OCI-LY1 (cell line): ENCODE data around the gene ATP8B1.

Experiments used
- H2AFZ ChIP-seq: fragments of 200-600 bp; sonication (generic), shearing (Covaris generic); 2 replicates; pipeline ENCODE4 v1.6.0; 2014; ENCODE audit warnings: antibody characterized with exemption, mild to moderate bottlenecking, low read length
- H3F3A ChIP-seq: fragments of 200-600 bp; sonication (generic), shearing (Covaris generic); 2 replicates; pipeline ENCODE4 v1.6.0; 2014; ENCODE audit warnings: mild to moderate bottlenecking, antibody characterized with exemption, low read length, moderate library complexity; ENCODE audit not compliant: insufficient read depth
- H3K27ac ChIP-seq: fragments of 200-600 bp; sonication (generic); 2 replicates; pipeline ENCODE4 v1.5.1; 2014; ENCODE audit warnings: low read length, mixed run types, mild to moderate bottlenecking, low read depth; ENCODE audit not compliant: poor library complexity, severe bottlenecking
- H3K27me3 ChIP-seq: fragments of 200-600 bp; sonication (generic); 2 replicates; pipeline ENCODE4 v1.6.0; 2014; ENCODE audit warnings: antibody characterized with exemption, mild to moderate bottlenecking, low read length, moderate library complexity; ENCODE audit not compliant: insufficient read depth
- H3K36me3 ChIP-seq: fragments of 200-600 bp; sonication (generic); 2 replicates; pipeline ENCODE4 v1.6.1; 2014; ENCODE audit warnings: mild to moderate bottlenecking, antibody characterized with exemption, low read length, moderate library complexity, mixed read lengths; ENCODE audit not compliant: insufficient read depth
- H3K4me1 ChIP-seq: fragments of 200-600 bp; sonication (generic); 2 replicates; pipeline ENCODE4 v1.5.1; 2014; ENCODE audit warnings: mild to moderate bottlenecking, low read length, moderate library complexity; ENCODE audit not compliant: insufficient read depth, severe bottlenecking
- H3K4me2 ChIP-seq: fragments of 200-600 bp; sonication (generic), shearing (Covaris generic); 2 replicates; pipeline ENCODE4 v1.6.1; 2014; ENCODE audit warnings: low read length
- H3K4me3 ChIP-seq: fragments of 200-600 bp; sonication (generic); 2 replicates; pipeline ENCODE4 v1.5.1; 2014; ENCODE audit warnings: low read length, low read depth, mild to moderate bottlenecking, mixed read lengths; ENCODE audit not compliant: poor library complexity, severe bottlenecking
- H3K79me2 ChIP-seq: fragments of 200-600 bp; shearing (Covaris generic); 2 replicates; pipeline ENCODE4 v1.6.1; 2016; ENCODE audit warnings: mixed run types, low read length, mixed read lengths; ENCODE audit not compliant: insufficient read depth
- H3K9ac ChIP-seq: fragments of 200-600 bp; sonication (generic), shearing (Covaris generic); 2 replicates; pipeline ENCODE4 v1.6.1; 2014; ENCODE audit warnings: mild to moderate bottlenecking, low read length, mixed read lengths
- H3K9me2 ChIP-seq: fragments of 200-600 bp; sonication (generic), shearing (Covaris generic); 2 replicates; pipeline ENCODE4 v1.6.1; 2014; ENCODE audit warnings: low read depth, mild to moderate bottlenecking, low read length, mixed read lengths
- H3K9me3 ChIP-seq: fragments of 200-600 bp; shearing (Covaris generic); 2 replicates; pipeline ENCODE4 v1.6.1; 2014; ENCODE audit warnings: low read length, mixed read lengths
- H4K20me1 ChIP-seq: fragments of 200-600 bp; sonication (generic), shearing (Covaris generic); 2 replicates; pipeline ENCODE4 v1.6.0; 2016; ENCODE audit warnings: mild to moderate bottlenecking, low read length; ENCODE audit not compliant: insufficient read depth
- EZH2 ChIP-seq: fragments of 200-600 bp; sonication (generic), shearing (Covaris generic); IDR thresholded peaks from 2 replicates; pipeline ENCODE4 v1.8.0; 2017; ENCODE audit warnings: borderline replicate concordance, mixed run types, mild to moderate bottlenecking, antibody characterized with exemption, low read length, moderate library complexity, mixed read lengths
- TF ChIP-seq, protein P1 (sequence below): fragments of 200-600 bp; sonication (generic), shearing (Covaris generic); IDR thresholded peaks from 2 replicates; pipeline ENCODE4 v1.5.1; 2017; ENCODE audit warnings: mild to moderate bottlenecking, antibody characterized with exemption, low read length, moderate library complexity, mixed read lengths

The ATP8B1 gene

GRCh38 chr18:57784801-57785114, 18.4 kb downstream of the ATP8B1 start:
- no peaks in the 10 kb centered on the region for H3K36me3 ChIP-seq
- H3K4me1 ChIP-seq, result no peaks in the 10 kb centered on the region
- H2AFZ ChIP-seq, result no peak overlapping the region
- H4K20me1 ChIP-seq, result no peaks in the 10 kb centered on the region
- no peak overlapping the region for H3K4me2 ChIP-seq
- no peak overlapping the region for H3K27ac ChIP-seq
- no peaks in the 10 kb centered on the region for H3K27me3 ChIP-seq
- H3K9ac ChIP-seq, result no peak overlapping the region
- no peaks in the 10 kb centered on the region for H3F3A ChIP-seq
- no peaks in the 10 kb centered on the region for H3K9me2 ChIP-seq
- no peak overlapping the region for H3K4me3 ChIP-seq
- H3K9me3 ChIP-seq, result no peaks in the 10 kb centered on the region
- no peaks in the 10 kb centered on the region for H3K79me2 ChIP-seq
- TF ChIP-seq, protein P1, sequence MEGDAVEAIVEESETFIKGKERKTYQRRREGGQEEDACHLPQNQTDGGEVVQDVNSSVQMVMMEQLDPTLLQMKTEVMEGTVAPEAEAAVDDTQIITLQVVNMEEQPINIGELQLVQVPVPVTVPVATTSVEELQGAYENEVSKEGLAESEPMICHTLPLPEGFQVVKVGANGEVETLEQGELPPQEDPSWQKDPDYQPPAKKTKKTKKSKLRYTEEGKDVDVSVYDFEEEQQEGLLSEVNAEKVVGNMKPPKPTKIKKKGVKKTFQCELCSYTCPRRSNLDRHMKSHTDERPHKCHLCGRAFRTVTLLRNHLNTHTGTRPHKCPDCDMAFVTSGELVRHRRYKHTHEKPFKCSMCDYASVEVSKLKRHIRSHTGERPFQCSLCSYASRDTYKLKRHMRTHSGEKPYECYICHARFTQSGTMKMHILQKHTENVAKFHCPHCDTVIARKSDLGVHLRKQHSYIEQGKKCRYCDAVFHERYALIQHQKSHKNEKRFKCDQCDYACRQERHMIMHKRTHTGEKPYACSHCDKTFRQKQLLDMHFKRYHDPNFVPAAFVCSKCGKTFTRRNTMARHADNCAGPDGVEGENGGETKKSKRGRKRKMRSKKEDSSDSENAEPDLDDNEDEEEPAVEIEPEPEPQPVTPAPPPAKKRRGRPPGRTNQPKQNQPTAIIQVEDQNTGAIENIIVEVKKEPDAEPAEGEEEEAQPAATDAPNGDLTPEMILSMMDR, result no peak
- TF ChIP-seq EZH2, result no peak

GRCh38 chr18:57784034-57784800, 18.9 kb downstream of the ATP8B1 start:
- Histone ChIP-seq H3K27ac (no peak overlapping the region), H4K20me1 (no peaks in the 10 kb centered on the region), H3K4me1 (no peaks in the 10 kb centered on the region), H2AFZ (no peak overlapping the region), H3K4me3 (no peak overlapping the region), H3K9ac (no peak overlapping the region), H3K79me2 (no peaks in the 10 kb centered on the region), H3K36me3 (no peaks in the 10 kb centered on the region), H3K27me3 (no peaks in the 10 kb centered on the region), H3K9me3 (no peaks in the 10 kb centered on the region), H3K4me2 (no peak overlapping the region), H3F3A (no peaks in the 10 kb centered on the region), H3K9me2 (no peaks in the 10 kb centered on the region)
- TF ChIP-seq, protein P1, result no peak
- no peak for TF ChIP-seq EZH2

DNA sequence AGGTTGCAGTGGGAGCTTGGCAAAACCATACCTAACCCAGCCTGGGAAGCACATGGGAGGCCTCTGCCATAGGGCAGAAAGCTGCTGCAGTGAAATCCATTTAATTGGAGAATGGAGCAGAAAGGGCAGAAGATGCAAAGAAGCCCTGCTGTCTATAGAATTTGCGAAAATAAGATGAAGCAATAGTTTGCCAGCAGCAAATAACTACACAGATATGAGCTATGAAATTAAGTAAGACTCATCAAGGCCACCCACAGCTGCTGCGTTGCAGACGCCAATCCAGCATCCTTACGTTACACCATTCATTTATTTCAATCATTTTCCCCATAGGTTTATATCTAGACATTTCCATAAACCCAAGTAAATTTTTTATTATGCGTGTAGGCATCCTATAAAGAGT, 21.1 kb downstream of the ATP8B1 start:
- H3K9me3 ChIP-seq, result no peaks in the 10 kb centered on the region
- H3K4me2 ChIP-seq, result no peak overlapping the region
- H2AFZ ChIP-seq, result no peak overlapping the region
- no peaks in the 10 kb centered on the region for H3K9me2 ChIP-seq
- no peaks in the 10 kb centered on the region for H3F3A ChIP-seq
- H3K4me3 ChIP-seq, result no peak overlapping the region
- no peaks in the 10 kb centered on the region for H4K20me1 ChIP-seq
- H3K36me3 ChIP-seq, result no peaks in the 10 kb centered on the region
- no peaks in the 10 kb centered on the region for H3K79me2 ChIP-seq
- no peak for TF ChIP-seq EZH2
- TF ChIP-seq, protein P1, result no peak
- no peaks in the 10 kb centered on the region for H3K27me3 ChIP-seq
- no peak overlapping the region for H3K9ac ChIP-seq
- no peaks in the 10 kb centered on the region for H3K4me1 ChIP-seq
- no peak overlapping the region for H3K27ac ChIP-seq
